SK-N-SH treated with all-trans-retinoic acid at 6 μM for 48 hours (cell line): ENCODE results near the gene COMMD3.
"Not testable (repeated sequence)": the region's sequence is repeated elsewhere in the genome, so short reads cannot be mapped to it uniquely, and the experiment has no call there.

ENCODE experiments used
- ATAC-seq: fragments of 200-7000 bp; cut with Tn5 transposase; 3 replicates; pipeline ENCODE4 v1.9.1; 2020; ENCODE audit warnings: mild to moderate bottlenecking, moderate library complexity
- BACH2 ChIP-seq: fragments of 250-450 bp; sonication (Bioruptor Pico); IDR thresholded peaks from 2 replicates; pipeline ENCODE4 v1.9.0; 2021; ENCODE audit warnings: mild to moderate bottlenecking, borderline replicate concordance
- CREB5 ChIP-seq: fragments of 250-450 bp; sonication (Bioruptor Pico); IDR thresholded peaks from 2 replicates; pipeline ENCODE4 v1.5.1; 2020; ENCODE audit warnings: low read depth, mild to moderate bottlenecking, moderate library complexity
- CSDC2 ChIP-seq: fragments of 250-450 bp; sonication (Bioruptor Pico); IDR thresholded peaks from 2 replicates; pipeline ENCODE4 v1.5.0; 2020; ENCODE audit warnings: mild to moderate bottlenecking, moderate library complexity
- CSRNP3 ChIP-seq: fragments of 250-450 bp; sonication (Bioruptor Pico); IDR thresholded peaks from 2 replicates; pipeline ENCODE4 v1.5.1; 2021; ENCODE audit warnings: mild to moderate bottlenecking, moderate library complexity
- ESRRG ChIP-seq: fragments of 250-450 bp; sonication (Bioruptor Pico); IDR thresholded peaks from 2 replicates; pipeline ENCODE4 v1.6.1; 2021; ENCODE audit warnings: mild to moderate bottlenecking
- ISL1 ChIP-seq: fragments of 250-450 bp; sonication (Bioruptor Pico); IDR thresholded peaks from 2 replicates; pipeline ENCODE4 v2.1.2; 2022; ENCODE audit warnings: mild to moderate bottlenecking, moderate library complexity
- OSR1 ChIP-seq: fragments of 250-450 bp; sonication (Bioruptor Pico); IDR thresholded peaks from 2 replicates; pipeline ENCODE4 v1.8.0; 2022; ENCODE audit warnings: moderate library complexity, mild to moderate bottlenecking, inconsistent platforms
- PATZ1 ChIP-seq: fragments of 250-450 bp; sonication (Bioruptor Pico); IDR thresholded peaks from 2 replicates; pipeline ENCODE4 v1.8.0; 2020; ENCODE audit warnings: mild to moderate bottlenecking, moderate library complexity, borderline replicate concordance
- POU6F1 ChIP-seq: fragments of 250-450 bp; sonication (Bioruptor Pico); IDR thresholded peaks from 2 replicates; pipeline ENCODE4 v1.8.0; 2021; ENCODE audit warnings: low read depth, mild to moderate bottlenecking, moderate library complexity, borderline replicate concordance
- PPARA ChIP-seq: fragments of 250-450 bp; sonication (Bioruptor Pico); IDR thresholded peaks from 2 replicates; pipeline ENCODE4 v1.5.0; 2020; ENCODE audit warnings: mild to moderate bottlenecking, borderline replicate concordance
- RARB ChIP-seq: fragments of 250-450 bp; sonication (Bioruptor Pico); IDR thresholded peaks from 2 replicates; pipeline ENCODE4 v1.8.0; 2021; ENCODE audit warnings: mild to moderate bottlenecking, moderate library complexity
- SNAI2 ChIP-seq: fragments of 250-450 bp; sonication (Bioruptor Pico); IDR thresholded peaks from 2 replicates; pipeline ENCODE4 v1.5.0; 2020; ENCODE audit warnings: mild to moderate bottlenecking, moderate library complexity
- TOX ChIP-seq: fragments of 250-450 bp; sonication (Bioruptor Pico); IDR thresholded peaks from 2 replicates; pipeline ENCODE4 v1.8.0; 2021; ENCODE audit warnings: mild to moderate bottlenecking, moderate library complexity, borderline replicate concordance
- TSHZ2 ChIP-seq: fragments of 250-450 bp; sonication (Bioruptor Pico); IDR thresholded peaks from 2 replicates; pipeline ENCODE4 v1.5.0; 2020; ENCODE audit warnings: mild to moderate bottlenecking, moderate library complexity
- ZC3H10 ChIP-seq: fragments of 250-450 bp; sonication (Bioruptor Pico); IDR thresholded peaks from 2 replicates; pipeline ENCODE4 v1.5.1; 2021; ENCODE audit warnings: mild to moderate bottlenecking, moderate library complexity
- ZFP3 ChIP-seq: fragments of 250-450 bp; sonication (Bioruptor Pico); IDR thresholded peaks from 2 replicates; pipeline ENCODE4 v1.5.0; 2020; ENCODE audit warnings: mild to moderate bottlenecking, moderate library complexity
- ZFP30 ChIP-seq: fragments of 450-650 bp; formaldehyde crosslinking; IDR thresholded peaks from 2 replicates; pipeline ENCODE4 v1.5.0; 2022; ENCODE audit warnings: mild to moderate bottlenecking, moderate library complexity
- ZNF565 ChIP-seq: fragments of 450-650 bp; formaldehyde crosslinking; conservative IDR thresholded peaks from 2 replicates; pipeline ENCODE4 v1.5.0; 2020; ENCODE audit warnings: low read depth, mild to moderate bottlenecking, moderate library complexity
- ZNF70 ChIP-seq: fragments of 450-650 bp; formaldehyde crosslinking; IDR thresholded peaks from 2 replicates; pipeline ENCODE4 v1.5.0; 2020; ENCODE audit warnings: mild to moderate bottlenecking, moderate library complexity
- ZNF8 ChIP-seq: fragments of 450-650 bp; formaldehyde crosslinking; IDR thresholded peaks from 2 replicates; pipeline ENCODE4 v1.5.0; 2020; ENCODE audit warnings: mild to moderate bottlenecking, moderate library complexity

The COMMD3 gene

GRCh38 chr10:22356324-22356873, 40.2 kb downstream of the COMMD3 start:
- TF ChIP-seq ZC3H10 (CRISPR knock-in tag), result no peak
- ATAC-seq, result no peak

- ATAC-seq, result not testable (repeated sequence)
Measured at GRCh38 chr10:22357770-22358169, 41.6 kb downstream of the COMMD3 start.

- ATAC-seq, result no peak
- no peak for TF ChIP-seq ZNF8
- no peak for TF ChIP-seq ESRRG (CRISPR knock-in tag)
- TF ChIP-seq RARB (CRISPR knock-in tag), result no peak
Measured at GRCh38 chr10:22363305-22363704, 47.1 kb downstream of the COMMD3 start.

GRCh38 chr10:22364407-22365140, 48.4 kb downstream of the COMMD3 start:
- no peak for ATAC-seq
- TF ChIP-seq ZFP3 (CRISPR knock-in tag) (no peak), PATZ1 (CRISPR knock-in tag) (no peak), ZNF8 (no peak), RARB (CRISPR knock-in tag) (no peak), CSRNP3 (CRISPR knock-in tag) (no peak), TOX (CRISPR knock-in tag) (no peak), POU6F1 (CRISPR knock-in tag) (no peak), OSR1 (CRISPR knock-in tag) (no peak), CREB5 (no peak), ZC3H10 (CRISPR knock-in tag) (no peak), SNAI2 (CRISPR knock-in tag) (no peak), ISL1 (CRISPR knock-in tag) (no peak), CSDC2 (no peak), ZNF70 (CRISPR knock-in tag) (no peak), ZNF565 (CRISPR knock-in tag) (no peak), BACH2 (no peak), PPARA (no peak), ESRRG (CRISPR knock-in tag) (no peak), ZFP30 (CRISPR knock-in tag) (no peak), TSHZ2 (CRISPR knock-in tag) (no peak)
- TF ChIP-seq, all 23 proteins: peak for 0
